ENCODE results near the gene SUSD4. TPM values are rescaled to one million over a fixed set of nuclear protein-coding genes. Genes with fewer than 3 reads are reported as not detected.
"Not testable (repeated sequence)": the region's sequence is repeated elsewhere in the genome, so short reads cannot be mapped to it uniquely, and the experiment has no call there.

SUSD4 gene
- total RNA-seq, 1 experiment from 2014 or later: 5.1 TPM

GRCh38 chr1:223256034-223256433 lies 107.9 kb downstream of the SUSD4 start:
- no peak for DNase-seq
- no peaks in the 10 kb centered on the region for H3K27me3 ChIP-seq
- H3K36me3 ChIP-seq: no peaks in the 10 kb centered on the region
- no peak overlapping the region for H3K4me3 ChIP-seq
- no peaks in the 10 kb centered on the region for H3K9me3 ChIP-seq

DNA sequence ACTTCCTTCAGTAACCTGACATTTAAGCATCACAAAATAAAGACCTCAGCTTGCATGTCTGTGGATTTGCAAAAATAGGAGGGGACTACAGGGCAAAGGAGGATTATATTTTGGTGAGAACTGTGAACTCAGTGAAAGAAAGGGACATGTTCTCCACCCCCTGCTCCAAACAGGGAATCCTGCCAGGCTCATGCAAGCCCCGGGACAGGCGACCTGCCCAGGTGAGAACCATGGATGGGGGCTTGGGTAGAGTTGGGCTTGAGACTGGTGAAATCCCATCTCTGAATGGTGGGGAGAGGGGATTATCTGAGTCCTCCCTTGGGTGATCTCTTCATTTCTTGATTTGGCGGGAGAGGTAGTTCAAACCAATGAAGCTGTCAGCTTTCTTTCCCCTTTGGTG lies 110.1 kb downstream of the SUSD4 start:
- Histone ChIP-seq H3K36me3 (no peaks in the 10 kb centered on the region), H3K4me3 (no peak overlapping the region), H3K27me3 (no peaks in the 10 kb centered on the region), H3K9me3 (no peaks in the 10 kb centered on the region)
- no peak for DNase-seq

GRCh38 chr1:223251387-223251786 lies 112.6 kb downstream of the SUSD4 start:
- not testable (repeated sequence) for DNase-seq, H3K36me3 ChIP-seq

DNA sequence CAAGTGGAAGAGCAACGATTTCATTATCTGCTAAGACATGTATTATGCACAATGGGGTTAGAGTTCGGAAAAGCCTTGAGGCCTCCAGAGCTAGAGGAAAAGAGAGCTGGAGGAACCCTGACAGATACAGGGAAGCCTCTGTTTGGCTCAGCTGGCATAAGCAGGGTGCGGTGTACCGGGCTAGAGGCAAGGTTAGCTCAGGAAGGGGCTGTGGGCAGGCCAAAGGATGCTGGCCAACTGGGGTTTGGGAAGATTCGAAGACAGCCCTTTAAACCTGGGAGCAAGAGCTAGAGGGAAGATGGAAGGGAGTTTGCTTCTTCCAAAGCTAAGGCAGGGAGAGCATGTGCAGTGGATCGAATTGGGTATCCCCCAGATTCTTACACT lies 113.4 kb downstream of the SUSD4 start:
- H3K4me3 ChIP-seq: no peak overlapping the region
- H3K27me3 ChIP-seq: no peaks in the 10 kb centered on the region
- DNase-seq: no peak
- H3K9me3 ChIP-seq: no peaks in the 10 kb centered on the region
- no peaks in the 10 kb centered on the region for H3K36me3 ChIP-seq

More at GRCh38 chr1:223251387-223251786, 112.6 kb downstream of the SUSD4 start:
- not testable (repeated sequence) for H3K9me3 ChIP-seq, H3K27me3 ChIP-seq, H3K4me3 ChIP-seq

DNA sequence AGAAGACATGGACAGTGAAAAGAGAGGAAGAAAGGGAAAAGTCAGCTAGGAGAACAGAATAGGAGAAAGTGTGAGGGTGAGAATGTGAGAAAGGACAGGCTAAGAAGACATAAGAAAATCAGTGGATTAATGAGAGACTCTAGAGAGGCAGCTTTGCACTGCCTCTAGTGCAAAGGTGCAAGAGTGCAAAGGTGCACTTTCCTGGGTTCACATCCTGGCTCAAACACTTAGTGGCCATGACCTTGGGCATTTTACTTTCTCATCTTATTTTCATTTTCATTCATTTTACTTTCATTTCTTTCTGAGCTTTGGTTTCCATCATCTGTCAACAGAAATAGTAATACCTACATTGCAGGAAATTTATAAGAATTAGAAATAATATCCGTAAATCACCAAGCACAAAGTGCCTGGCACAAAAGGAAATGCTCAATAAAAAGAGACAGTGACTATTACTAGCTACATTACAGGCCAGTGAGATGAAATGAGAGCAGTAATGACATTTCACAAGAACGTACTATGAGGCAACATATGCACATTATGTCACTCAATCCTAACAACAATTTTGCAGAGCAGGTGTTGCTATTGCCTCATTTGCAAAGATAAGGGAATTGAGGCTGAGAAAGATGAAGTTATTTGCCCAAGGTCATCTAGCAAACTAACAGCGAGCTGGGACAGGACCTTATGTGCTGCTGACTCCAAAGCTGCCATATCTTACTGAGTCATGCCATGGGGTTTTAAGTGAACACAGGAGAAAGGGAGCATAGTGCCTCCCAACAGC lies 113.9 kb downstream of the SUSD4 start:
- Histone ChIP-seq H3K9me3 (no peaks in the 10 kb centered on the region), H3K4me3 (no peak overlapping the region), H3K36me3 (no peaks in the 10 kb centered on the region), H3K27me3 (no peaks in the 10 kb centered on the region)
- DNase-seq: no peak

- no peak for DNase-seq
- no peaks in the 10 kb centered on the region for H3K9me3 ChIP-seq
- no peaks in the 10 kb centered on the region for H3K36me3 ChIP-seq
- H3K4me3 ChIP-seq: no peak overlapping the region
- no peaks in the 10 kb centered on the region for H3K27me3 ChIP-seq
Measured at GRCh38 chr1:223248770-223249140, 115.2 kb downstream of the SUSD4 start.

GRCh38 chr1:223248001-223248769 lies 115.8 kb downstream of the SUSD4 start:
- no peak for DNase-seq
- H3K4me3 ChIP-seq: no peak overlapping the region
- H3K27me3 ChIP-seq: no peaks in the 10 kb centered on the region
- H3K36me3 ChIP-seq: no peaks in the 10 kb centered on the region
- no peaks in the 10 kb centered on the region for H3K9me3 ChIP-seq

DNA sequence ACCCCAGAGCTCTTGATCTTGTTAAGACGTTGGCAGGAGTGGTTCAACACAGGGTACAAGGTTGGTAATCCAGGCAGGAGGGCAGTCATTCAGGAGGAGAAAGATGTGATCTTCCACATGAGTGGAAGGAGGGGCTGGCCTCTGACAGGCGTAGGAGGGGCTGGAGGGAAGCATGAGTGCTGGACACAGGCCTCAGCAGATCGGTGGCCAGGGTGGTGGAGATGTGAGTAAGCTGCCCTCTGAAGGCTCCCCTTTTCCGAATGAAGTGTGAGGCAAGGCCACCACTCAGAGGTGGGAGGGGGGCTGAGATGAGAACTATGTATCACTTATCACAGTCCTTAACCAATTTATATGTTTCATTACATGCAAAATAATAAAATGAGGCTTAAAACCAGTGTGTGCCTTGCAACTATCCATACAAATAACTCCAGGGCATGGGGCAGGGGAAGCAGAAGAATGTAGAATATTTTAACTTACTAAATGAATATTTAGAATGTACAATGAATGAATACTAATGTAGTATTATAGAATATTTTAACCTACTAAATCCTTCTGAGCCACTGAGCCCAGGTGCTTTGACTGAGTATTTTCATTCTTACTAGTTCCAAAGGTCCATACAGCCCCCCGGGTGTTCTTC lies 117.4 kb downstream of the SUSD4 start:
- no peaks in the 10 kb centered on the region for H3K27me3 ChIP-seq
- no peaks in the 10 kb centered on the region for H3K36me3 ChIP-seq
- DNase-seq: no peak
- H3K9me3 ChIP-seq: no peaks in the 10 kb centered on the region
- no peak overlapping the region for H3K4me3 ChIP-seq

GRCh38 chr1:223245983-223246382 lies 118.0 kb downstream of the SUSD4 start:
- Histone ChIP-seq H3K4me3 (no peak overlapping the region), H3K27me3 (no peaks in the 10 kb centered on the region), H3K9me3 (no peaks in the 10 kb centered on the region), H3K36me3 (no peaks in the 10 kb centered on the region)
- DNase-seq: no peak

DNA sequence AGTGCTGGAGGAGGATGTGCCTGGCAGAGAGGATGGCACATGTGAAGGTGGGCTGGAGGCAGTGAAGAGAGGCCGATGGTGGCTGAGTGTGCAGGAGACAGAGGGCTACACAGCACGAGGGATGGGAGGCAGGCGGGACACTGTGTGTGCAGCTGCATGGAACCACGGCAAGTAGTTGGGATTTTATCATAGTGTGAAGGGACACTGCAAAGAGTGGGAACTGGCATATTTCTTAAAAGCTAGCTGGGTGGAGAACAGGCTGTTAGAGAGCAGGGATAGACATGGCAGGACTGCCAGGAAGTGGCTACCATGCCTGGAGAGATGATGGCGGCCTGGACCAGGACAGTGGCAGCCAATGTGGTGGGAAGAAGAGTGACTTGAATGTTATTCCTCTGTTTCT lies 118.6 kb downstream of the SUSD4 start:
- no peak for DNase-seq
- H3K27me3 ChIP-seq: no peaks in the 10 kb centered on the region

DNA sequence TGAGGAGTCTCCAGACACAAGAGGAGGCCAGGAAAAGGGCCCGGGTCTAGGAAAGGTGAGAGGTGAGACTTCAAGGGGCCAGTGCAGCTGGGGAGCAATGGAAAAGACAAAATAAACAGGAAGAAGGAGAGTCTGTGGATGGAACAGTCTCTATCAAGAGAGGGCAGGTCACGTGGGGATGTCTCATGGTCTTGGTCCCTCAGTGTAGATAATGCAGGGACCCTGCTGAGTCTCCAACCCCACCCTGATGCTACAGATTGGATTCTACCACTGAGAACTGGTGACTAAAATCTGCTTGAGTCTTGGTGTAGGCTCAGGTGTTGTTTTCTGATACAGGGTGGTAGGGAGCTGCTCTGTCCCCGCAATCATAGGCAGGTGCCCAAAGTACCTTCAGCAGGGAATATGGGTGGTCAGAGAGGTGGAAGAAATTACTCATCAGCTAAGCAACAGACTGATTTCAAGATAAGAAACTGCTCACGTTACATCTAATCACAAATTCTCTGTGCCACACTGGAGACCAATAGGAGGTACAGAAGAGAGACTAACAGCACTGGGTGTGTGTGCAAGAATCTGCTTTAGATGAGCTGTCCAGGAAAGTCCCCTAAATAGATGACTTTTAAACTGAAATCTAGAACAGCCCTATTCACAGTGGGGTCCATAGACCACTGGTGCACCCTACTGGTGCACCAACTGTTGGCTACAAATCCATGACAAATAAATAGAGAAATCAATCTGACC lies 119.4 kb downstream of the SUSD4 start:
- no peak for DNase-seq
- Histone ChIP-seq H3K27me3 (no peaks in the 10 kb centered on the region), H3K4me3 (no peak overlapping the region), H3K9me3 (no peaks in the 10 kb centered on the region), H3K36me3 (no peaks in the 10 kb centered on the region)

More for the DNA sequence above, 118.6 kb downstream of the SUSD4 start:
- no peaks in the 10 kb centered on the region for H3K9me3 ChIP-seq
- H3K36me3 ChIP-seq: no peaks in the 10 kb centered on the region
- H3K4me3 ChIP-seq: no peak overlapping the region

GRCh38 chr1:223243441-223244050 lies 120.4 kb downstream of the SUSD4 start:
- no peaks in the 10 kb centered on the region for H3K27me3 ChIP-seq
- H3K9me3 ChIP-seq: no peaks in the 10 kb centered on the region
- H3K36me3 ChIP-seq: no peaks in the 10 kb centered on the region
- DNase-seq: no peak
- H3K4me3 ChIP-seq: no peak overlapping the region

DNA sequence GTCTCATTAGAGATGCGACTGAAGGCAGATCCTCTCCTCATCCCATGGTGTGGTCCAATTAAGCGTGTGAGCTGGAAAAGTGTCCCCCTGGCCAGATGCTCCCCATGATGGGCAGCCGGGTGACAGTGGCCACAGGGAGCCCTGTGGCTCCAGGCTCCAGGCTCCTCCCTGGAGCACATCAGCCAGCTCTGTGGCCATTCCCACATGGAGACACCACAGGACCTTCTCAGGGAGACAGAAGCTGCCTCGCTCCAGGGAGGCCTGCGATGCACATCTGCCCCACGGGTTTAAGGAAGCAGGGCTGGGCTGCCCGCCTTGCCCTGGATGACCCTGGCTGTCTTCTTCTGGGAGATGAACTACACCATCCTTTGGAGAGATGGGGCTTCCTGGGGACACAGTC lies 121.0 kb downstream of the SUSD4 start:
- no peaks in the 10 kb centered on the region; the same call in 1 of the 2 replicates for H3K9me3 ChIP-seq
- DNase-seq: no peak
- no peaks in the 10 kb centered on the region for H3K36me3 ChIP-seq
- H3K27me3 ChIP-seq: no peaks in the 10 kb centered on the region
- H3K4me3 ChIP-seq: no peak overlapping the region

DNA sequence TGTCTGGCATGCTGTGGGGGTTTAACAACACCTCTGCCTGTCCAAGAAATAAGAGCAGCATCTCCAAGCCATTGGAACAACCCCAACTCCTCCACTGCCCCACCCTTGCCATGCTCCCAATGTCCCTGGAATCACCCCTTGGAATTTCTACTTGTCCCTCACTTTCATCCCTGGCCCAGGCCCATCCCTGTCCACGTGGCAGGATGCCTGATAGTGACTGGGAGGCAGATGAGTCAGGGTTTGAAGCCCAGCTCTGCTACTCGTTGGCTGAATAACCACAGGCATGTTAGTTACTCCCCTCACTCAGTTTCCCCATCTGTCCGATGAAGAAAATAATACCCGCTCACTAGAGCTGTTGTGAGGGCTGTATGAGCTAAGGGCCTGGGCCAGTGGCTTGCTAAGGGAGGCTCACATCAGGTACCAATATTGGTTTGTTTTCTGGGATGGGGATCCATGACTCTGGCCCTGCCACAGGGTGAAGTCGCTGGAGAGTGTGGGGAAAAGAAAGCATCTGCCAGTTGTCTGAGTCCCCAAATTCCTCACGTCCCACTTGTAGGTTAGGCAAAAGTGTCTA lies 121.5 kb downstream of the SUSD4 start:
- Histone ChIP-seq H3K36me3 (no peaks in the 10 kb centered on the region), H3K4me3 (no peak overlapping the region), H3K27me3 (no peaks in the 10 kb centered on the region), H3K9me3 (no peaks in the 10 kb centered on the region; the same call in 1 of the 2 replicates)
- peak; percentile 63 for DNase-seq

- Histone ChIP-seq H3K4me3 (no peak overlapping the region), H3K9me3 (peaks cover 3% of the 10 kb centered on the region; the same call in 1 of the 2 replicates), H3K27me3 (no peaks in the 10 kb centered on the region), H3K36me3 (no peaks in the 10 kb centered on the region)
- DNase-seq: no peak
Measured at GRCh38 chr1:223240122-223240521, 123.9 kb downstream of the SUSD4 start.

- peaks cover 3% of the 10 kb centered on the region; the same call in 1 of the 2 replicates for H3K9me3 ChIP-seq
- H3K36me3 ChIP-seq: no peaks in the 10 kb centered on the region
- H3K4me3 ChIP-seq: no peak overlapping the region
- H3K27me3 ChIP-seq: no peaks in the 10 kb centered on the region
- no peak for DNase-seq
Measured at GRCh38 chr1:223235091-223235490, 128.9 kb downstream of the SUSD4 start.

Measured in MG63 (cell line).